ENCODE data around the gene LAMC1.

GRCh38 chr1:183103577-183103976 is 80.4 kb downstream of the LAMC1 start:
- TF ChIP-seq CTCF (IDR thresholded peaks at IDR 0.05) (no peak), REST (IDR thresholded peaks at IDR 0.05; ENCODE audit: insufficient read depth in 1 of 2, low read depth in 2 of 2, low read length in 1 of 2) (no peak), POLR2AphosphoS5 (IDR thresholded peaks at IDR 0.05; ENCODE audit: low read depth, low read length) (no peak), TCF7L2 (IDR thresholded peaks at IDR 0.05; ENCODE audit: low read depth, low read length) (no peak)

Data from Panc1 (cell line).